Urothelium cell line (cell line): Measurements from ENCODE around the gene TUT4.

ENCODE experiments used
- DNase-seq: peaks from one replicate; pipeline ENCODE4 v3.0.0; 2011; ENCODE audit warnings: low spot score, mixed read lengths
- FAIRE-seq: peaks from 2 replicates; lab custom pipeline; 2011; peaks lifted over from hg19 to GRCh38; lab: Jason Lieb, UNC

TUT4 gene

GRCh38 chr1:52576074-52576473, 23.2 kb upstream of the TUT4 start:
- FAIRE-seq (no peak), DNase-seq (no peak)

- FAIRE-seq (peak; percentile 17), DNase-seq (peak; percentile 80)
These were observed 21.7 kb upstream of the TUT4 start for GRCh38 chr1:52574594-52574993.

GRCh38 chr1:52572387-52572786, 19.5 kb upstream of the TUT4 start:
- no peak for FAIRE-seq
- DNase-seq, result no peak

GRCh38 chr1:52571783-52572182, 18.9 kb upstream of the TUT4 start:
- DNase-seq (no peak), FAIRE-seq (no peak)

- FAIRE-seq (no peak), DNase-seq (no peak)
These were observed 16.7 kb upstream of the TUT4 start for GRCh38 chr1:52569449-52570210.

- no peak for FAIRE-seq
- no peak for DNase-seq
These were observed 15.1 kb upstream of the TUT4 start for GRCh38 chr1:52567943-52568342.

GRCh38 chr1:52562766-52563165, 9.9 kb upstream of the TUT4 start:
- no peak for FAIRE-seq
- DNase-seq, result no peak

- DNase-seq, result no peak
- FAIRE-seq, result no peak
These were observed 7.0 kb upstream of the TUT4 start for GRCh38 chr1:52559875-52560274.

- DNase-seq (no peak), FAIRE-seq (no peak)
These were observed 6.0 kb upstream of the TUT4 start for GRCh38 chr1:52558941-52559340.

- FAIRE-seq (no peak), DNase-seq (no peak)
These were observed 3.9 kb upstream of the TUT4 start for GRCh38 chr1:52556641-52557360.

- FAIRE-seq (no peak), DNase-seq (no peak)
These were observed 1.9 kb upstream of the TUT4 start for GRCh38 chr1:52554756-52555155.

GRCh38 chr1:52554267-52554640, 1.4 kb upstream of the TUT4 start:
- FAIRE-seq, result no peak
- DNase-seq, result no peak

GRCh38 chr1:52553362-52554266, 722 bp upstream of the TUT4 start:
- DNase-seq (peak; percentile 91), FAIRE-seq (no peak)

- DNase-seq (peak; percentile 23), FAIRE-seq (no peak)
These were observed 722 bp downstream of the TUT4 start for GRCh38 chr1:52552236-52552504.

GRCh38 chr1:52551507-52552235, 1.2 kb downstream of the TUT4 start:
- FAIRE-seq (no peak), DNase-seq (no peak)

- DNase-seq, result no peak
- no peak for FAIRE-seq
These were observed 2.4 kb downstream of the TUT4 start for GRCh38 chr1:52550447-52550846.

GRCh38 chr1:52549267-52549666, 3.6 kb downstream of the TUT4 start:
- DNase-seq, result no peak
- no peak for FAIRE-seq

- FAIRE-seq, result no peak
These were observed 6.0 kb downstream of the TUT4 start for GRCh38 chr1:52546852-52547251.

GRCh38 chr1:52544665-52545525, 8.0 kb downstream of the TUT4 start:
- DNase-seq, result no peak
- FAIRE-seq, result no peak

More at GRCh38 chr1:52546852-52547251, 6.0 kb downstream of the TUT4 start:
- DNase-seq, result no peak

- FAIRE-seq (no peak), DNase-seq (no peak)
These were observed 10.7 kb downstream of the TUT4 start for GRCh38 chr1:52542085-52542688.
